Spleen (tissue), 11 donors: ENCODE results near the gene HPCAL1. TPM values are rescaled to one million over a fixed set of nuclear protein-coding genes. Genes with fewer than 3 reads are reported as not detected.

ENCODE experiments used
- DNase-seq: peaks from one replicate; pipeline ENCODE4 v3.0.0-alpha.2; 2020
- H3K27ac ChIP-seq, 8 donors: fragments of 200-600 bp; sonication (generic) in 7 of 8; 1 replicate in 4 of 8; 2 replicates in 4 of 8; pipeline versions ENCODE4 v1.5.0 to v1.8.0; 2016 to 2021; ENCODE audit warnings: inconsistent platforms in 4 of 8, mild to moderate bottlenecking in 4 of 8, moderate library complexity in 1 of 8
- H3K27me3 ChIP-seq, 7 donors: fragments of 200-600 bp; sonication (generic) in 6 of 7; replicated peaks in 1 of 7; 1 replicate in 4 of 7; 2 replicates in 3 of 7; pipeline versions ENCODE4 v1.5.0 to v1.8.0; 2016 to 2021; ENCODE audit warnings: inconsistent platforms in 3 of 7, mild to moderate bottlenecking in 1 of 7
- H3K36me3 ChIP-seq, 6 donors: fragments of 200-600 bp; sonication (generic) in 5 of 6; 1 replicate in 4 of 6; 2 replicates in 2 of 6; pipeline versions ENCODE4 v1.5.0 to v1.8.0; 2016 to 2021; ENCODE audit warnings: inconsistent platforms in 2 of 6
- H3K4me1 ChIP-seq, 6 donors: fragments of 200-600 bp; sonication (generic) in 5 of 6; 1 replicate in 3 of 6; 2 replicates in 3 of 6; pipeline versions ENCODE4 v1.5.0 to v1.8.0; 2016 to 2021; ENCODE audit warnings: inconsistent platforms in 3 of 6
- H3K4me3 ChIP-seq, 8 donors: fragments of 200-600 bp; sonication (generic) in 7 of 8; 1 replicate in 4 of 8; 2 replicates in 4 of 8; pipeline versions ENCODE4 v1.5.0 to v1.8.0; 2016 to 2021; ENCODE audit warnings: inconsistent platforms in 4 of 8, mild to moderate bottlenecking in 4 of 8, moderate library complexity in 2 of 8
- H3K9me3 ChIP-seq, 8 donors: fragments of 200-600 bp; sonication (generic) in 7 of 8; 1 replicate in 4 of 8; 2 replicates in 4 of 8; pipeline versions ENCODE4 v1.5.0 to v1.8.0; 2016 to 2021; ENCODE audit warnings: inconsistent platforms in 4 of 8
- POLR2A ChIP-seq, 3 donors: fragments of 450-650 bp; IDR thresholded peaks; one replicate each; pipeline ENCODE4 v1.5.1; 2017; ENCODE audit warnings: antibody characterized with exemption in 3 of 3, mild to moderate bottlenecking in 1 of 3
- POLR2AphosphoS5 ChIP-seq, 3 donors: sonication (generic); formaldehyde crosslinking; IDR thresholded peaks; one replicate each; pipeline ENCODE4 v1.5.1; 2017; ENCODE audit warnings: antibody characterized with exemption in 3 of 3
- WGBS, 5 donors: extraction: QIAGEN DNeasy Blood & Tissue Kit in 3 of 5; methylation state at CpG; one replicate each; pipeline versions ENCODE4 v1.1.5 to v1.1.7; 2013 to 2018; 5-methylcytosine and 5-hydroxymethylcytosine counted together
- intact Hi-C: fragments of 100-400 bp; cut with DNase I; formaldehyde crosslinking; loops from one replicate; pipeline ENCODE4 v1.15.0; 2023; ENCODE audit warnings: low total_unique reads
- polyA plus RNA-seq, 3 donors: library from polyadenylated mRNA; stranded (reverse); fragments of 200-250 nt; gene quantifications; one replicate each; pipeline ENCODE4 v1.2.1, GENCODE V29; 2013
- total RNA-seq, 7 donors: library from RNA; depleted of rRNA in 3 of 7; stranded (reverse); fragments of >200 nt in 3 of 7; fragmentation: NEBNext Ultra II Directional in 4 of 7; extraction: Animal tissue kit (Norgen Biotek cat#: 25700) in 4 of 7; gene quantifications; one replicate each; pipeline versions ENCODE4 v1.1.0 to v1.2.1, GENCODE V29; 2016 to 2021
- TF ChIP-seq, protein P1 (sequence below), 11 experiments: fragments of 200-600 bp in 7 of 11; fragments of 450-650 bp in 4 of 11; sonication (generic) in 4 of 11; IDR thresholded peaks in 8 of 11; conservative IDR thresholded peaks in 3 of 11; 1 replicate in 7 of 11; 2 replicates in 4 of 11; pipeline versions ENCODE4 v1.4.0 to v1.8.0; 2016 to 2021; ENCODE audit warnings: antibody characterized with exemption in 11 of 11, inconsistent platforms in 4 of 11, mild to moderate bottlenecking in 1 of 11
- donor health status: healthy with polysubstance abuse.
- donor health status: DM: no; HTN: no; CAD: no; lungs with moderate emphysema.
- donor health status: DM: no; HTN: no; CAD: no.
- donor health status: Bipolar disorder and iron deficiency.
- donor health status: healthy.
- donor health status: DM: no; HTN: no; CAD: no.
- donor health status: DM: yes; HTN: yes; CAD: no.

The HPCAL1 gene
- total and polyA plus RNA-seq, 10 donors = 41.9 to 80.6 (median 57.7) TPM

- Histone ChIP-seq H3K27me3 (no peaks in the 10 kb centered on the region), H3K9me3 (peaks cover 0 to 8% (median 6%) of the 10 kb centered on the region in 8 donors), H3K36me3 (peaks cover 0 to 21% (median 5%) of the 10 kb centered on the region in 6 donors), H3K4me1 (peaks cover 0 to 58% (median 23%) of the 10 kb centered on the region in 6 donors), H3K4me3 (no peak overlapping the region), H3K27ac (no peak overlapping the region)
- peak; percentile 53 for DNase-seq
- WGBS, 5 donors = 83 to 94% (median 92%) methylated on average over 13 to 17 of the region's 17 CpGs
- intact Hi-C loops = no loop called here
- no peak for TF ChIP-seq POLR2A (IDR thresholded peaks at IDR 0.05)
Observed at GRCh38 chr2:10339647-10340592, 37.2 kb downstream of the HPCAL1 start.

GRCh38 chr2:10340593-10340975 lies 37.9 kb downstream of the HPCAL1 start:
- intact Hi-C loops = no loop called here
- 84 to 91% (median 89%) methylated on average over 7 of the region's 7 CpGs for WGBS, 5 donors
- no peak overlapping the region for H3K27ac ChIP-seq
- peaks cover 2 to 65% (median 28%) of the 10 kb centered on the region in 6 donors for H3K4me1 ChIP-seq
- no peak for TF ChIP-seq POLR2AphosphoS5 (IDR thresholded peaks at IDR 0.05)
- TF ChIP-seq, protein P1, sequence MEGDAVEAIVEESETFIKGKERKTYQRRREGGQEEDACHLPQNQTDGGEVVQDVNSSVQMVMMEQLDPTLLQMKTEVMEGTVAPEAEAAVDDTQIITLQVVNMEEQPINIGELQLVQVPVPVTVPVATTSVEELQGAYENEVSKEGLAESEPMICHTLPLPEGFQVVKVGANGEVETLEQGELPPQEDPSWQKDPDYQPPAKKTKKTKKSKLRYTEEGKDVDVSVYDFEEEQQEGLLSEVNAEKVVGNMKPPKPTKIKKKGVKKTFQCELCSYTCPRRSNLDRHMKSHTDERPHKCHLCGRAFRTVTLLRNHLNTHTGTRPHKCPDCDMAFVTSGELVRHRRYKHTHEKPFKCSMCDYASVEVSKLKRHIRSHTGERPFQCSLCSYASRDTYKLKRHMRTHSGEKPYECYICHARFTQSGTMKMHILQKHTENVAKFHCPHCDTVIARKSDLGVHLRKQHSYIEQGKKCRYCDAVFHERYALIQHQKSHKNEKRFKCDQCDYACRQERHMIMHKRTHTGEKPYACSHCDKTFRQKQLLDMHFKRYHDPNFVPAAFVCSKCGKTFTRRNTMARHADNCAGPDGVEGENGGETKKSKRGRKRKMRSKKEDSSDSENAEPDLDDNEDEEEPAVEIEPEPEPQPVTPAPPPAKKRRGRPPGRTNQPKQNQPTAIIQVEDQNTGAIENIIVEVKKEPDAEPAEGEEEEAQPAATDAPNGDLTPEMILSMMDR (IDR thresholded peaks at IDR 0.05 in 8 of 11, conservative IDR thresholded peaks at IDR 0.05 in 3 of 11) = no peak
- TF ChIP-seq POLR2A (IDR thresholded peaks at IDR 0.05) = no peak
- peaks cover 0 to 1% (median 0%) of the 10 kb centered on the region in 8 donors for H3K9me3 ChIP-seq
- H3K4me3 ChIP-seq = no peak overlapping the region
- no peak for DNase-seq
- no peaks in the 10 kb centered on the region for H3K27me3 ChIP-seq
- H3K36me3 ChIP-seq = peaks cover 0 to 15% (median under 1%) of the 10 kb centered on the region in 6 donors

DNA sequence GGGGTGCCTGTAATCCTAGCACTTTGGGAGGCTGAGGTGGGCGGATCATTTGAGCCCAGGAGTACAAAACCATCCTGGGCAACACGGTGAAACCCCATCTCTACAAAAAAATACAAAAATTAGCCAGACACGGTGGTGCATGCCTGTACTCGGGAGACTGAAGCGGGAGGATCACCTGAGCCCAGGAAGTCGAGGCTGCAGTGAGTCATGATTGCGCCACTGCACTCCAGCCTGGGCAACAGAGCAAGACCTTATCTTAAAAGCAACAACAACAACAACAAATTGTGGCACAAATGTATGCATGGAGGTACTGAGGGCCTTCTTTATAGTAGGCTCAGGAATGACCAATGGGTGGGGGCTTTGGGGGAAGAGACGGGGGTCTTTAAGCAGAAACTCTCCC lies 38.5 kb downstream of the HPCAL1 start:
- DNase-seq = peak; percentile 57
- WGBS, 5 donors = 77 to 89% (median 78%) methylated on average over 6 to 8 of the region's 8 CpGs
- no peak overlapping the region for H3K4me3 ChIP-seq
- no peak for TF ChIP-seq POLR2A (IDR thresholded peaks at IDR 0.05)
- TF ChIP-seq, protein P1 (IDR thresholded peaks at IDR 0.05 in 8 of 11, conservative IDR thresholded peaks at IDR 0.05 in 3 of 11) = no peak
- TF ChIP-seq POLR2AphosphoS5 (IDR thresholded peaks at IDR 0.05) = no peak
- peaks cover 0 to 13% (median 0%) of the 10 kb centered on the region in 6 donors for H3K36me3 ChIP-seq
- no peak overlapping the region for H3K27ac ChIP-seq
- peaks cover 3 to 71% (median 33%) of the 10 kb centered on the region in 6 donors for H3K4me1 ChIP-seq
- no peaks in the 10 kb centered on the region for H3K27me3 ChIP-seq
- no peaks in the 10 kb centered on the region for H3K9me3 ChIP-seq
- intact Hi-C loops = no loop called here

- H3K4me3 ChIP-seq = no peak overlapping the region
- TF ChIP-seq POLR2AphosphoS5 (IDR thresholded peaks at IDR 0.05) (no peak), POLR2A (IDR thresholded peaks at IDR 0.05) (no peak)
- TF ChIP-seq, protein P1 (IDR thresholded peaks at IDR 0.05 in 8 of 11, conservative IDR thresholded peaks at IDR 0.05 in 3 of 11) = no peak
- WGBS, 5 donors = 83 to 92% (median 89%) methylated on average over 18 of the region's 18 CpGs
- no peak overlapping the region for H3K27ac ChIP-seq
- H3K9me3 ChIP-seq = no peaks in the 10 kb centered on the region
- DNase-seq = peak; percentile 57
- peaks cover 0 to 5% (median 0%) of the 10 kb centered on the region in 6 donors for H3K36me3 ChIP-seq
- peaks cover 3 to 83% (median 43%) of the 10 kb centered on the region in 6 donors for H3K4me1 ChIP-seq
- no peaks in the 10 kb centered on the region for H3K27me3 ChIP-seq
- intact Hi-C loops = no loop called here
Observed at GRCh38 chr2:10342245-10342951, 39.7 kb downstream of the HPCAL1 start.
